Astrocyte of the spinal cord (primary cell): ENCODE data around the gene ALDH1A1.

Source experiments
- DNase-seq: peaks from one replicate; pipeline ENCODE4 v3.0.0; 2011; ENCODE audit warnings: low read depth, low spot score
- H3K4me3 ChIP-seq: 2 replicates; pipeline ENCODE4 v1.5.1; 2011; ENCODE audit warnings: low read depth, mild to moderate bottlenecking, low read length, moderate library complexity
- in situ Hi-C: cut with HindIII; loops from 2 replicates; pipeline ENCODE4 v1.10.0; 2017; ENCODE audit warnings: low sequenced_read_pairs
- TF ChIP-seq, protein P1 (sequence below): IDR thresholded peaks from 2 replicates; pipeline ENCODE4 v1.5.1; 2012; ENCODE audit warnings: low read depth, mild to moderate bottlenecking, low read length, inconsistent platforms

The ALDH1A1 gene

DNA sequence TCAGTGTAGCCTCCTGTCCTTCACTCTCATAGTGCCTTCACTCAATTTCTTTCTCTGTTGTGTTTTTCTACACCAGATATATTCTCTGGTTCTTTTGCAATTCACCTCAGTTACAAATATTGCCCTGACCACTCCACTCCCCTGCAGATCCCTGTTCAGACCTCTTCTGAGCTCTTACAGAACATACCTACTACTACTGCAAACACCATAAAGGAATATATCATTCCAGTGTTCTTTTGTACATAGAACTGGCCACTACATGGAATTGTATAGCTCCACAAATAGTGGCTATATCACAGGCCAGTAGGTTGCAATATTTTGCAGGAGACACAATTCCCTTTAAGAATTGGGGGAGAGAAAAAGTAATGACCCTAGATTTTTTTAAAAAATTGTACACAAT, 21.0 kb downstream of the ALDH1A1 start:
- in situ Hi-C loops, result no loop called here
- H3K4me3 ChIP-seq, result no peak overlapping the region
- TF ChIP-seq, protein P1, sequence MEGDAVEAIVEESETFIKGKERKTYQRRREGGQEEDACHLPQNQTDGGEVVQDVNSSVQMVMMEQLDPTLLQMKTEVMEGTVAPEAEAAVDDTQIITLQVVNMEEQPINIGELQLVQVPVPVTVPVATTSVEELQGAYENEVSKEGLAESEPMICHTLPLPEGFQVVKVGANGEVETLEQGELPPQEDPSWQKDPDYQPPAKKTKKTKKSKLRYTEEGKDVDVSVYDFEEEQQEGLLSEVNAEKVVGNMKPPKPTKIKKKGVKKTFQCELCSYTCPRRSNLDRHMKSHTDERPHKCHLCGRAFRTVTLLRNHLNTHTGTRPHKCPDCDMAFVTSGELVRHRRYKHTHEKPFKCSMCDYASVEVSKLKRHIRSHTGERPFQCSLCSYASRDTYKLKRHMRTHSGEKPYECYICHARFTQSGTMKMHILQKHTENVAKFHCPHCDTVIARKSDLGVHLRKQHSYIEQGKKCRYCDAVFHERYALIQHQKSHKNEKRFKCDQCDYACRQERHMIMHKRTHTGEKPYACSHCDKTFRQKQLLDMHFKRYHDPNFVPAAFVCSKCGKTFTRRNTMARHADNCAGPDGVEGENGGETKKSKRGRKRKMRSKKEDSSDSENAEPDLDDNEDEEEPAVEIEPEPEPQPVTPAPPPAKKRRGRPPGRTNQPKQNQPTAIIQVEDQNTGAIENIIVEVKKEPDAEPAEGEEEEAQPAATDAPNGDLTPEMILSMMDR, result no peak

DNA sequence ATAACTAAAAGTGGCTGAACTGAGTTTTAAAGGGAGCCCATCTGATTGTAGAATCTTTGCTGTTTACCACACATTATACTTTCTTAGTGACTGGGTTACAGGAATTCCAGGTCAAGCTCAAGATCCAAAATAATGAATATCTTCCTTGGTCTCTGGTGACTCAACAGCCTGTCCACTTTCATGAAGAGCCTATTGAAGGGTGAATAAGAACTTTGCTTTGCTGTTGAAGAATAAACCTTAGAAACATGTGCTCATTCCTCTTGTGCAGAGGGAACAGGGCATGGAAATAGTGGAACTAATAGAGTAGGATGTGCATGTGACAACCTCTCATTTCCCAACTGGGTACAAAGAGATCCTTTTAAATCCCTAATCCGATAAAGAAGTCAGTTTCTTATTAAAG, 21.4 kb downstream of the ALDH1A1 start:
- H3K4me3 ChIP-seq, result no peak overlapping the region
- no peak for DNase-seq
- TF ChIP-seq, protein P1, result no peak
- in situ Hi-C loops, result no loop called here

More for the DNA sequence above, 21.0 kb downstream of the ALDH1A1 start:
- no peak for DNase-seq

DNA sequence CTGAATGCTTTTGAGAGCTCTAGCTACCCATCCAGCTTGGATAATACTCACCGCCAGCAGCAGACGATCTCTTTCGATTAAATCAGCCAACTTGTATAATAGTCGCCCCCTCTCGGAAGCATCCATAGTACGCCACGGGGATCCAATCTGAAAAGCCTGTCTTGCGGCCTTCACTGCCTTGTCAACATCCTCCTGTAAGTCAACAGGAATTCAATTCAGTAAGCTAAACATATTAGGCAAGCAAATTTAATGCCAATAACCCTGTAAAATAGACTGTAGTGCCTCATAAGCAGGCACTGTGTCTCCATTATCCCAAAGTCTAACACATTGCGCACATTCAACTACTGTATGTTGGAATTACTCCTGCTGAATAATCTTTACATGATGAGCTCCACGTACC, 22.0 kb downstream of the ALDH1A1 start:
- TF ChIP-seq, protein P1, result no peak
- DNase-seq, result no peak
- no peak overlapping the region for H3K4me3 ChIP-seq
- in situ Hi-C loops, result no loop called here

DNA sequence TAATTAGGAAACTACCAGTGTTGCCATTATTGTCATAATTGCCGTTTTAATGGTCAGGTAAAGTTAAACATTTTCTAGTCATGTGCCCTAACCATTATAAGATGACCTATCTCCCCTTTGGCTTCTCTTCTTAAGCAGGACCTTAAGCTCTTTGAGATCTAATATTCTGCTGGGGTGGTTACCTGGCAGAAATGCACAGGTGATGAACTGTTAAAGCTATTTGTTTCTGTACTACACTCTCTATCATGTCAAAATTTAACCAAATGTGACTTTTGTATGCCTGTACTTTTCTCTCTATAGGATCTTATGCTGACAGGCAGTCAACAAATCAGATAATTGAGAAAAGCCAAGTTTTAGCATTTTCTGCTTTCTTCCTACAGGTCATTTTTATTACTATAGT, 23.3 kb downstream of the ALDH1A1 start:
- in situ Hi-C loops, result no loop called here
- H3K4me3 ChIP-seq, result no peak overlapping the region
- DNase-seq, result no peak
- TF ChIP-seq, protein P1, result no peak

DNA sequence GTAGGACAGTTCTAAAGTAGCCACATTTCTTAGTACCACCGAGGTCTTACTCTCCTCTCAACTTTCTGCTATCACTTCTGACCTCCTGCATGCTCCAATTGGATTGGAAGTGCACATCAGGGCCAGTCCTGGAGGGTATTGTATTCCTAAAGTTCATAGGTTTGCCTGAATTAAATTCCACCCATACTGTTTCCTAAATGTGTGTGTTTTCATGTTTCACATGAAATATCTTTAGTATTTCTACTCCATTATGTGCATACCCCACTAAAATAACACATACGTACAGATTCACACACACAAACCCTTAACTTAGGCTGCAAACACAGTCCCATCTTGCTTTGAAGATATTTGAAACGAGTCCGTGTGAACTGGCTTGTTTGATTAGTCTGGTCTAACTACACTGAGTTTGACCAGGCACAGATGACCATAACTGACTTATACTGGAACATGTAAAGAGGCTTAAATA, 24.8 kb downstream of the ALDH1A1 start:
- in situ Hi-C loops, result no loop called here
- H3K4me3 ChIP-seq, result no peak overlapping the region
- TF ChIP-seq, protein P1, result no peak
- DNase-seq, result no peak

DNA sequence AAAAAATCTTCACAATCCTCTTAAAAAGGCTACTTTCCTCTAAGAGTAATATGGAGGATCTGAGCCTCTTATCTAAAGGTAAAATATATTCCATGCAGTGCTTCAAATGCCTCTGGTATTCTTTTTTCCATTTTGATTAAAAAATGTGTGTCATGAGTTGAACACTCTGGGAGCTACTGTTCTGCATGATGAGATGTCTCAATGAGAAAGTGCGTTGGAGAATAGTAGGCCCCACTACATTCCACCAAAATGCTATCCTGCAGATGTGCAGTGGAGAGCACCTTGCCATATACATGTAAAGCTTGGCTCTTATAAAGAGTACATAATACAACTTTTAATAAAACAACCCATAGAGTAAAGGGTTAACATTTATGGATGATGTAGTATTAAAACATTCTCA, 26.3 kb downstream of the ALDH1A1 start:
- TF ChIP-seq, protein P1, result no peak
- in situ Hi-C loops, result no loop called here
- no peak overlapping the region for H3K4me3 ChIP-seq
- DNase-seq, result no peak

DNA sequence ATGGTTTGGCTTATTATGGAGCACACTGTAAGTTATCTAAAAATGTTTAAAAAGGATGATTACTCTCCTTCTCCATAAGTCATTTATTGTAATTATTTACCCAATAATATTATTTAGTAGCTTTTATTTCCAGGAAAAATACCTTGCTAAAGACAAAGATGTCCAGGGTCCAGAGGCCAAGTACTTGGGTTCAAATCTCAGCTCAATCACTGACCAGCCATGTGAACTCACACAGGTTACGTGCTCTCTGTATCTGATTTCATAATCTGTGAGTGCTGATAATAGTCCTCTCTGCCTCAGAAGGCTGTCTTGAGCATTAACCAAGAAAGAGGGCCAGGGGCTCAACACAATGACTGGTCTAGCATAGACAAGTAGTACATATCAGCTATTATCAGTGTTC, 27.0 kb downstream of the ALDH1A1 start:
- H3K4me3 ChIP-seq, result no peak overlapping the region
- TF ChIP-seq, protein P1, result no peak
- no peak for DNase-seq
- in situ Hi-C loops, result no loop called here
